Measurements from ENCODE around the gene SPACA6. TPM values are rescaled to one million over a fixed set of nuclear protein-coding genes. Genes with fewer than 3 reads are reported as not detected.

SPACA6 gene
- total and polyA plus RNA-seq, 2 experiments from 2014 or later: 5.1 to 11.5 TPM

DNA sequence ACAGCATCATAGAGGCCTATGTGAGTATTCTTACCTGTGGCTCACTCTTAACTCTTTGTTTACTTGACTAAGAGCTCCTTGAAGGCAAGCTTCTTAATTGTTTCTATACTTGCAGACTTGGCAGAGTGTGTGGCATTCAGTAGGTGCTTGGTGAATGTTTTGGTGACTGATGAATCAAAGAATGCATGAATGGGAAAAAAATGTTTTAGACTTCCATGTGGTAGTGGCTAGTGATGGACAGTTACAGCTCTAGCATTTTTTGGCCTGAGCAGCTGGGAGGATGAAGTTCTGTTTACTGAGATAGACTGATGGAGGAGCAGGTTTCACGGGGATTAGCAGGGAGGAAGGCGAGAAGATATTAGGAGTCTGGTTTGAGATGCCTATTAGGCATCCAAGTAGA, 17.0 kb downstream of the SPACA6 start:
- H4K20me1 ChIP-seq (replicated peaks; ENCODE audit: insufficient read depth): 0 out of 2 replicates have a peak, but pooled peaks cover 3% of the 10 kb centered on the region
- no peaks in the 10 kb centered on the region for H3F3A ChIP-seq (replicated peaks; ENCODE audit: low read depth)
- H3K27me3 ChIP-seq (ENCODE audit: insufficient read depth): 0 out of 2 replicates have a peak, but pooled peaks cover 4% of the 10 kb centered on the region
- H3K36me3 ChIP-seq (ENCODE audit: insufficient read depth): no peaks in the 10 kb centered on the region
- no peaks in the 10 kb centered on the region for H3K9me2 ChIP-seq (ENCODE audit: insufficient read depth)
- no peak overlapping the region for H2AFZ ChIP-seq
- Mint-ChIP-seq H3K9me3 (no peaks in the 10 kb centered on the region; the same call in 1 of the 3 replicates), H3K27ac (no peak overlapping the region), H3K4me1 (peaks cover 3% of the 10 kb centered on the region), H3K27me3 (ENCODE audit: insufficient read depth, low read depth, poor library complexity) (peaks cover 15% of the 10 kb centered on the region), H3K4me3 (no peak overlapping the region), H3K36me3 (ENCODE audit: low read depth) (peaks cover 11% of the 10 kb centered on the region)
- no peak for DNase-seq (ENCODE audit: low spot score)
- no peak overlapping the region for H3K27ac ChIP-seq (ENCODE audit: low read depth)
- TF ChIP-seq, protein P1, sequence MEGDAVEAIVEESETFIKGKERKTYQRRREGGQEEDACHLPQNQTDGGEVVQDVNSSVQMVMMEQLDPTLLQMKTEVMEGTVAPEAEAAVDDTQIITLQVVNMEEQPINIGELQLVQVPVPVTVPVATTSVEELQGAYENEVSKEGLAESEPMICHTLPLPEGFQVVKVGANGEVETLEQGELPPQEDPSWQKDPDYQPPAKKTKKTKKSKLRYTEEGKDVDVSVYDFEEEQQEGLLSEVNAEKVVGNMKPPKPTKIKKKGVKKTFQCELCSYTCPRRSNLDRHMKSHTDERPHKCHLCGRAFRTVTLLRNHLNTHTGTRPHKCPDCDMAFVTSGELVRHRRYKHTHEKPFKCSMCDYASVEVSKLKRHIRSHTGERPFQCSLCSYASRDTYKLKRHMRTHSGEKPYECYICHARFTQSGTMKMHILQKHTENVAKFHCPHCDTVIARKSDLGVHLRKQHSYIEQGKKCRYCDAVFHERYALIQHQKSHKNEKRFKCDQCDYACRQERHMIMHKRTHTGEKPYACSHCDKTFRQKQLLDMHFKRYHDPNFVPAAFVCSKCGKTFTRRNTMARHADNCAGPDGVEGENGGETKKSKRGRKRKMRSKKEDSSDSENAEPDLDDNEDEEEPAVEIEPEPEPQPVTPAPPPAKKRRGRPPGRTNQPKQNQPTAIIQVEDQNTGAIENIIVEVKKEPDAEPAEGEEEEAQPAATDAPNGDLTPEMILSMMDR (conservative IDR thresholded peaks at IDR 0.05; ENCODE audit: low read depth in 2 of 2): no peak
- TF ChIP-seq, protein P2, sequence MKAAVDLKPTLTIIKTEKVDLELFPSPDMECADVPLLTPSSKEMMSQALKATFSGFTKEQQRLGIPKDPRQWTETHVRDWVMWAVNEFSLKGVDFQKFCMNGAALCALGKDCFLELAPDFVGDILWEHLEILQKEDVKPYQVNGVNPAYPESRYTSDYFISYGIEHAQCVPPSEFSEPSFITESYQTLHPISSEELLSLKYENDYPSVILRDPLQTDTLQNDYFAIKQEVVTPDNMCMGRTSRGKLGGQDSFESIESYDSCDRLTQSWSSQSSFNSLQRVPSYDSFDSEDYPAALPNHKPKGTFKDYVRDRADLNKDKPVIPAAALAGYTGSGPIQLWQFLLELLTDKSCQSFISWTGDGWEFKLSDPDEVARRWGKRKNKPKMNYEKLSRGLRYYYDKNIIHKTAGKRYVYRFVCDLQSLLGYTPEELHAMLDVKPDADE (IDR thresholded peaks at IDR 0.05): no peak
- TF ChIP-seq NANOG (IDR thresholded peaks at IDR 0.05; ENCODE audit: borderline replicate concordance): no peak
- TF ChIP-seq EZH2 (IDR thresholded peaks at IDR 0.05; ENCODE audit: low read depth, unreplicated experiment): no peak
- TF ChIP-seq STAT1 (IDR thresholded peaks at IDR 0.05; ENCODE audit: unreplicated experiment): no peak
- TF ChIP-seq JUNB (IDR thresholded peaks at IDR 0.05; ENCODE audit: unreplicated experiment): no peak
- TF ChIP-seq ZNF331 (CRISPR knock-in tag; IDR thresholded peaks at IDR 0.05; ENCODE audit: low read depth): no peak
- TF ChIP-seq POLR2AphosphoS5 (IDR thresholded peaks at IDR 0.05; ENCODE audit: low read depth): no peak
- TF ChIP-seq, protein P3, sequence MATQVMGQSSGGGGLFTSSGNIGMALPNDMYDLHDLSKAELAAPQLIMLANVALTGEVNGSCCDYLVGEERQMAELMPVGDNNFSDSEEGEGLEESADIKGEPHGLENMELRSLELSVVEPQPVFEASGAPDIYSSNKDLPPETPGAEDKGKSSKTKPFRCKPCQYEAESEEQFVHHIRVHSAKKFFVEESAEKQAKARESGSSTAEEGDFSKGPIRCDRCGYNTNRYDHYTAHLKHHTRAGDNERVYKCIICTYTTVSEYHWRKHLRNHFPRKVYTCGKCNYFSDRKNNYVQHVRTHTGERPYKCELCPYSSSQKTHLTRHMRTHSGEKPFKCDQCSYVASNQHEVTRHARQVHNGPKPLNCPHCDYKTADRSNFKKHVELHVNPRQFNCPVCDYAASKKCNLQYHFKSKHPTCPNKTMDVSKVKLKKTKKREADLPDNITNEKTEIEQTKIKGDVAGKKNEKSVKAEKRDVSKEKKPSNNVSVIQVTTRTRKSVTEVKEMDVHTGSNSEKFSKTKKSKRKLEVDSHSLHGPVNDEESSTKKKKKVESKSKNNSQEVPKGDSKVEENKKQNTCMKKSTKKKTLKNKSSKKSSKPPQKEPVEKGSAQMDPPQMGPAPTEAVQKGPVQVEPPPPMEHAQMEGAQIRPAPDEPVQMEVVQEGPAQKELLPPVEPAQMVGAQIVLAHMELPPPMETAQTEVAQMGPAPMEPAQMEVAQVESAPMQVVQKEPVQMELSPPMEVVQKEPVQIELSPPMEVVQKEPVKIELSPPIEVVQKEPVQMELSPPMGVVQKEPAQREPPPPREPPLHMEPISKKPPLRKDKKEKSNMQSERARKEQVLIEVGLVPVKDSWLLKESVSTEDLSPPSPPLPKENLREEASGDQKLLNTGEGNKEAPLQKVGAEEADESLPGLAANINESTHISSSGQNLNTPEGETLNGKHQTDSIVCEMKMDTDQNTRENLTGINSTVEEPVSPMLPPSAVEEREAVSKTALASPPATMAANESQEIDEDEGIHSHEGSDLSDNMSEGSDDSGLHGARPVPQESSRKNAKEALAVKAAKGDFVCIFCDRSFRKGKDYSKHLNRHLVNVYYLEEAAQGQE (IDR thresholded peaks at IDR 0.05; ENCODE audit: unreplicated experiment): no peak
- no peak for TF ChIP-seq CREB1 (CRISPR knock-in tag; IDR thresholded peaks at IDR 0.05; ENCODE audit: low read depth)
- no peak for TF ChIP-seq EZH2phosphoT487 (IDR thresholded peaks at IDR 0.05; ENCODE audit: unreplicated experiment)
- TF ChIP-seq, protein P4, sequence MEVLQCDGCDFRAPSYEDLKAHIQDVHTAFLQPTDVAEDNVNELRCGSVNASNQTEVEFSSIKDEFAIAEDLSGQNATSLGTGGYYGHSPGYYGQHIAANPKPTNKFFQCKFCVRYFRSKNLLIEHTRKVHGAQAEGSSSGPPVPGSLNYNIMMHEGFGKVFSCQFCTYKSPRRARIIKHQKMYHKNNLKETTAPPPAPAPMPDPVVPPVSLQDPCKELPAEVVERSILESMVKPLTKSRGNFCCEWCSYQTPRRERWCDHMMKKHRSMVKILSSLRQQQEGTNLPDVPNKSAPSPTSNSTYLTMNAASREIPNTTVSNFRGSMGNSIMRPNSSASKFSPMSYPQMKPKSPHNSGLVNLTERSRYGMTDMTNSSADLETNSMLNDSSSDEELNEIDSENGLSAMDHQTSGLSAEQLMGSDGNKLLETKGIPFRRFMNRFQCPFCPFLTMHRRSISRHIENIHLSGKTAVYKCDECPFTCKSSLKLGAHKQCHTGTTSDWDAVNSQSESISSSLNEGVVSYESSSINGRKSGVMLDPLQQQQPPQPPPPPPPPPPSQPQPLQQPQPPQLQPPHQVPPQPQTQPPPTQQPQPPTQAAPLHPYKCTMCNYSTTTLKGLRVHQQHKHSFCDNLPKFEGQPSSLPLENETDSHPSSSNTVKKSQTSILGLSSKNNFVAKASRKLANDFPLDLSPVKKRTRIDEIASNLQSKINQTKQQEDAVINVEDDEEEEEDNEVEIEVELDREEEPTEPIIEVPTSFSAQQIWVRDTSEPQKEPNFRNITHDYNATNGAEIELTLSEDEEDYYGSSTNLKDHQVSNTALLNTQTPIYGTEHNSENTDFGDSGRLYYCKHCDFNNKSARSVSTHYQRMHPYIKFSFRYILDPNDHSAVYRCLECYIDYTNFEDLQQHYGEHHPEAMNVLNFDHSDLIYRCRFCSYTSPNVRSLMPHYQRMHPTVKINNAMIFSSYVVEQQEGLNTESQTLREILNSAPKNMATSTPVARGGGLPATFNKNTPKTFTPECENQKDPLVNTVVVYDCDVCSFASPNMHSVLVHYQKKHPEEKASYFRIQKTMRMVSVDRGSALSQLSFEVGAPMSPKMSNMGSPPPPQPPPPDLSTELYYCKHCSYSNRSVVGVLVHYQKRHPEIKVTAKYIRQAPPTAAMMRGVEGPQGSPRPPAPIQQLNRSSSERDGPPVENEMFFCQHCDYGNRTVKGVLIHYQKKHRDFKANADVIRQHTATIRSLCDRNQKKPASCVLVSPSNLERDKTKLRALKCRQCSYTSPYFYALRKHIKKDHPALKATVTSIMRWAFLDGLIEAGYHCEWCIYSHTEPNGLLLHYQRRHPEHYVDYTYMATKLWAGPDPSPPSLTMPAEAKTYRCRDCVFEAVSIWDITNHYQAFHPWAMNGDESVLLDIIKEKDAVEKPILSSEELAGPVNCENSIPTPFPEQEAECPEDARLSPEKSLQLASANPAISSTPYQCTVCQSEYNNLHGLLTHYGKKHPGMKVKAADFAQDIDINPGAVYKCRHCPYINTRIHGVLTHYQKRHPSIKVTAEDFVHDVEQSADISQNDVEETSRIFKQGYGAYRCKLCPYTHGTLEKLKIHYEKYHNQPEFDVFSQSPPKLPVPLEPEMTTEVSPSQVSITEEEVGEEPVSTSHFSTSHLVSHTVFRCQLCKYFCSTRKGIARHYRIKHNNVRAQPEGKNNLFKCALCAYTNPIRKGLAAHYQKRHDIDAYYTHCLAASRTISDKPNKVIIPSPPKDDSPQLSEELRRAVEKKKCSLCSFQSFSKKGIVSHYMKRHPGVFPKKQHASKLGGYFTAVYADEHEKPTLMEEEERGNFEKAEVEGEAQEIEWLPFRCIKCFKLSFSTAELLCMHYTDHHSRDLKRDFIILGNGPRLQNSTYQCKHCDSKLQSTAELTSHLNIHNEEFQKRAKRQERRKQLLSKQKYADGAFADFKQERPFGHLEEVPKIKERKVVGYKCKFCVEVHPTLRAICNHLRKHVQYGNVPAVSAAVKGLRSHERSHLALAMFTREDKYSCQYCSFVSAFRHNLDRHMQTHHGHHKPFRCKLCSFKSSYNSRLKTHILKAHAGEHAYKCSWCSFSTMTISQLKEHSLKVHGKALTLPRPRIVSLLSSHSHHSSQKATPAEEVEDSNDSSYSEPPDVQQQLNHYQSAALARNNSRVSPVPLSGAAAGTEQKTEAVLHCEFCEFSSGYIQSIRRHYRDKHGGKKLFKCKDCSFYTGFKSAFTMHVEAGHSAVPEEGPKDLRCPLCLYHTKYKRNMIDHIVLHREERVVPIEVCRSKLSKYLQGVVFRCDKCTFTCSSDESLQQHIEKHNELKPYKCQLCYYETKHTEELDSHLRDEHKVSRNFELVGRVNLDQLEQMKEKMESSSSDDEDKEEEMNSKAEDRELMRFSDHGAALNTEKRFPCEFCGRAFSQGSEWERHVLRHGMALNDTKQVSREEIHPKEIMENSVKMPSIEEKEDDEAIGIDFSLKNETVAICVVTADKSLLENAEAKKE (CRISPR knock-in tag; IDR thresholded peaks at IDR 0.05): no peak
- H3K4me2 ChIP-seq: no peak overlapping the region
- H3K4me1 ChIP-seq (ENCODE audit: insufficient read depth): no peaks in the 10 kb centered on the region; the same call in 1 of the 2 replicates
- H3K4me3 ChIP-seq: no peak overlapping the region
- no peaks in the 10 kb centered on the region for H3K79me2 ChIP-seq (replicated peaks; ENCODE audit: insufficient read depth)
- ATAC-seq: no peak
